GM12892 (cell line): ENCODE data around the gene RBM19.

Experiments
- POLR2A ChIP-seq: IDR thresholded peaks from 2 replicates; pipeline ENCODE4 v1.6.1; 2011; ENCODE audit warnings: low read depth, low read length, control low read depth
- POLR2AphosphoS5 ChIP-seq: IDR thresholded peaks from 2 replicates; pipeline ENCODE4 v1.6.1; 2011; ENCODE audit warnings: low read depth, low read length, control low read depth

- TF ChIP-seq POLR2A (no peak), POLR2AphosphoS5 (no peak)
Observed at GRCh38 chr12:113852264-113852663, 113.9 kb downstream of the RBM19 start.
